Endothelial cell of umbilical vein (primary cell): ENCODE data around the gene ZNF519. TPM values are rescaled to one million over a fixed set of nuclear protein-coding genes. Genes with fewer than 3 reads are reported as not detected.
"Not testable (repeated sequence)": the region's sequence is repeated elsewhere in the genome, so short reads cannot be mapped to it uniquely, and the experiment has no call there.

ENCODE experiments used
- BruUV-seq: library from RNA; stranded (reverse); fragments of 400-500 nt; replicated peaks from 2 replicates; lab custom pipeline; 2021; lab: Mats Ljungman, UMichigan
- CTCF ChIA-PET: fragments of 300-600, 350-600 bp; sonication (Branson Sonifier 250); formaldehyde crosslinking; loops from one replicate; lab custom pipeline; 2021; ENCODE audit warnings: antibody characterized with exemption, inconsistent platforms; lab: Charles Lee
- POLR2A ChIA-PET: fragments of 300-600, 350-600 bp; sonication (Branson Sonifier 250); formaldehyde crosslinking; loops from one replicate; lab custom pipeline; 2021; ENCODE audit warnings: antibody characterized with exemption, inconsistent platforms; lab: Charles Lee
- DNase-seq: peaks from one replicate; pipeline ENCODE4 v3.0.0-alpha.2; 2011; ENCODE audit warnings: low read depth, low spot score
- FAIRE-seq: peaks from 2 replicates; lab custom pipeline; 2011; peaks lifted over from hg19 to GRCh38; lab: Jason Lieb, UNC
- H2AFZ ChIP-seq: 2 replicates; pipeline ENCODE4 v1.6.0; 2012; ENCODE audit warnings: low read depth, low read length, control low read depth, inconsistent platforms
- H3K27ac ChIP-seq: 2 replicates; pipeline ENCODE4 v1.5.1; 2011; ENCODE audit warnings: low read depth, mild to moderate bottlenecking, control low read depth, low read length, moderate library complexity; ENCODE audit not compliant: insufficient read depth
- H3K27me3 ChIP-seq, 2 experiments: 2 replicates each; pipeline versions ENCODE4 v1.6.0 to v1.6.1; 2011; ENCODE audit warnings: low read length in 2 of 2, mixed read lengths in 1 of 2; ENCODE audit not compliant: control insufficient read depth in 2 of 2, insufficient read depth in 2 of 2
- H3K36me3 ChIP-seq, 2 experiments: 2 replicates in 1 of 2; 3 replicates in 1 of 2; pipeline ENCODE4 v1.5.1; 2011; ENCODE audit warnings: low read length in 2 of 2, mild to moderate bottlenecking in 1 of 2, moderate library complexity in 1 of 2; ENCODE audit not compliant: control insufficient read depth in 2 of 2, insufficient read depth in 2 of 2; ENCODE audit errors: extremely low read depth in 1 of 2
- H3K4me1 ChIP-seq: 3 replicates; pipeline ENCODE4 v1.5.1; 2011; ENCODE audit warnings: mild to moderate bottlenecking, low read length; ENCODE audit not compliant: control insufficient read depth, insufficient read depth; ENCODE audit errors: extremely low read depth
- H3K4me2 ChIP-seq: 2 replicates; pipeline ENCODE4 v1.6.1; 2011; ENCODE audit warnings: low read length, control low read depth, mixed read lengths; ENCODE audit not compliant: insufficient read depth
- H3K4me3 ChIP-seq, 3 experiments: fragments of 200-600 bp in 1 of 3; sonication (generic), shearing (Covaris generic) in 1 of 3; replicated peaks in 1 of 3; 2 replicates each; pipeline ENCODE4 v1.5.1; 2011 to 2016; ENCODE audit warnings: control low read depth in 3 of 3, low read length in 3 of 3, mild to moderate bottlenecking in 2 of 3, inconsistent platforms in 1 of 3, low read depth in 1 of 3, moderate library complexity in 1 of 3; ENCODE audit not compliant: insufficient read depth in 1 of 3
- H3K79me2 ChIP-seq: 2 replicates; pipeline ENCODE4 v1.6.0; 2012; ENCODE audit warnings: low read length, inconsistent platforms; ENCODE audit not compliant: control insufficient read depth, insufficient read depth
- H3K9ac ChIP-seq: replicated peaks from 2 replicates; pipeline ENCODE3; 2011; ENCODE audit warnings: low read length, control low read depth; ENCODE audit not compliant: insufficient read depth; ENCODE audit errors: extremely low read depth
- H3K9me1 ChIP-seq: replicated peaks from 3 replicates; pipeline ENCODE4 v1.6.0; 2011; ENCODE audit warnings: mild to moderate bottlenecking, low read length; ENCODE audit not compliant: control insufficient read depth, insufficient read depth; ENCODE audit errors: extremely low read depth
- H3K9me3 ChIP-seq: replicated peaks from 2 replicates; pipeline ENCODE4 v1.5.1; 2012; ENCODE audit warnings: low read length, inconsistent platforms; ENCODE audit not compliant: control insufficient read depth, insufficient read depth
- H4K20me1 ChIP-seq: replicated peaks from 2 replicates; pipeline ENCODE3; 2011; ENCODE audit warnings: mild to moderate bottlenecking, low read length; ENCODE audit not compliant: control insufficient read depth, insufficient read depth; ENCODE audit errors: extremely low read depth
- dilution Hi-C: fragments of 300-500 bp; cut with MboI; formaldehyde crosslinking; loops from one replicate; pipeline ENCODE4 v1.15.0; 2019; ENCODE audit warnings: low sequenced_read_pairs; ENCODE audit not compliant: extremely low pct_ligation_motif_present
- intact Hi-C: fragments of 100-400 bp; cut with micrococcal nuclease; formaldehyde crosslinking; loops from one replicate; pipeline ENCODE4 v1.10.0; 2022
- polyA plus RNA-seq, 4 experiments: library from polyadenylated mRNA; depleted of rRNA in 3 of 4; stranded (reverse) in 3 of 4; unstranded in 1 of 4; fragments of >200 nt; gene quantifications; 2 replicates each; pipeline versions ENCODE4 v1.2.1 to v1.2.3, GENCODE V29; 2011 to 2012; ENCODE audit warnings: missing spikeins in 1 of 4
- total RNA-seq: library from RNA; stranded (reverse); gene quantifications from 2 replicates; pipeline ENCODE4 v1.2.3, GENCODE V29; 2021

ZNF519 gene
- total and polyA plus RNA-seq, 2 donors (not counting 3 experiments of a cell fraction or from before 2014, with no cell fraction given) = 2.1 to 7.1 TPM

- H3K9me3 ChIP-seq, H3K4me2 ChIP-seq, CTCF ChIA-PET, H3K4me1 ChIP-seq, BruUV-seq, DNase-seq, dilution Hi-C loops, intact Hi-C loops, H3K9me1 ChIP-seq, H3K79me2 ChIP-seq, POLR2A ChIA-PET, H3K4me3 ChIP-seq, FAIRE-seq, H3K36me3 ChIP-seq, H4K20me1 ChIP-seq, H3K9ac ChIP-seq, H3K27me3 ChIP-seq, H3K27ac ChIP-seq, H2AFZ ChIP-seq: not testable (repeated sequence)
These were observed 41.1 kb upstream of the ZNF519 start for GRCh38 chr18:14173116-14173951.

GRCh38 chr18:14172142-14173115, 40.2 kb upstream of the ZNF519 start:
- H3K4me1 ChIP-seq, H3K9me3 ChIP-seq, H3K9me1 ChIP-seq, H3K36me3 ChIP-seq, H3K4me3 ChIP-seq, dilution Hi-C loops, H3K4me2 ChIP-seq, DNase-seq, H4K20me1 ChIP-seq, CTCF ChIA-PET, H3K27ac ChIP-seq, intact Hi-C loops, BruUV-seq, H3K9ac ChIP-seq, H2AFZ ChIP-seq, FAIRE-seq, POLR2A ChIA-PET, H3K79me2 ChIP-seq, H3K27me3 ChIP-seq: not testable (repeated sequence)

GRCh38 chr18:14171301-14172141, 39.3 kb upstream of the ZNF519 start:
- DNase-seq, H3K36me3 ChIP-seq, CTCF ChIA-PET, H3K4me1 ChIP-seq, H3K9me3 ChIP-seq, H4K20me1 ChIP-seq, POLR2A ChIA-PET, BruUV-seq, H2AFZ ChIP-seq, H3K27me3 ChIP-seq, H3K79me2 ChIP-seq, FAIRE-seq, dilution Hi-C loops, H3K4me3 ChIP-seq, H3K27ac ChIP-seq, H3K4me2 ChIP-seq, H3K9ac ChIP-seq, H3K9me1 ChIP-seq, intact Hi-C loops: not testable (repeated sequence)
